ENCODE results near the gene AHNAK.
A peak's percentile ranks its signal among the peaks of the same experiment; 100 is the strongest.

Gene AHNAK

DNA sequence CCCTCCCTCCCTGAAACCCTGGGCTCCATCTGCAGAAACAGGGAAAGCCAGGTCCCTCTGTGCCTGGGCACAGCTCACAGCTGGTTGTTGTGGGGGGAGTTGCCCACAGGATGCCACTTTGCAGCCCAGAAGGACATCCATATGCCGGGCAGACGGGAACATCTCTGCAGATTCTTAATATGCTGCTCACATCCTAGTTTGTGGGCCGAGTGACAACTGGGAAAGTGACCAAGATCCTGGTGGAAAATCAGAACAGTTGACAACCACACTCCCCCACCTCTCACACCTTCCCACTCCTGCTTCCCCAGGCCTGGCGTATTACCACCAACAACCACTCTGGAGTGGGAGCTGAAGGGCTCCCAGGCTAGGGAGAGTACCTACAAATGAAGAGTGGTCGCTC lies 135.1 kb downstream of the AHNAK start:
- ChIA-PET CTCF (interaction anchor here (0.6 to 3.8 kb wide), 3 partner anchors 13 to 58 kb away, joined by 3 to 19 read pairs (median 13); no protein-coding TSS in a partner anchor), POLR2A (interaction anchor here (0.9 kb wide), 1 partner anchor 180 kb away, joined by 3 read pairs; the partner anchor contains the start of gene TUT1)
- TF ChIP-seq ZNF37A (tag by site-specific recombination; IDR thresholded peaks at IDR 0.05), result no peak
- peak; percentile 59; the same call in 1 of the 2 replicates for TF ChIP-seq PRDM10 (tag by site-specific recombination; IDR thresholded peaks at IDR 0.05)
- no peak overlapping the region for H3K27ac ChIP-seq (ENCODE audit: extremely low read depth, low read depth, low read length)
- H3K36me3 ChIP-seq (ENCODE audit: control insufficient read depth in 2 of 2, insufficient read depth in 1 of 2, low read length in 2 of 2), result no peaks in the 10 kb centered on the region
- H3K9me3 ChIP-seq (ENCODE audit: control insufficient read depth, insufficient read depth, low read depth, low read length), result no peaks in the 10 kb centered on the region
- H3K4me3 ChIP-seq (ENCODE audit: low read depth, low read length), result no peak overlapping the region
- no peaks in the 10 kb centered on the region for H3K4me1 ChIP-seq (ENCODE audit: control insufficient read depth, insufficient read depth, low read length)

- TF ChIP-seq TSHZ1 (tag by site-specific recombination; IDR thresholded peaks at IDR 0.05; ENCODE audit: borderline replicate concordance), result no peak
- no peak for TF ChIP-seq ZNF140 (tag by site-specific recombination; IDR thresholded peaks at IDR 0.05)
- TF ChIP-seq ZNF670 (tag by site-specific recombination; IDR thresholded peaks at IDR 0.05; ENCODE audit: low read depth), result no peak
- no peak for TF ChIP-seq ZNF510 (tag by site-specific recombination; IDR thresholded peaks at IDR 0.05; ENCODE audit: insufficient replicate concordance)
- TF ChIP-seq ZNF521 (tag by site-specific recombination; IDR thresholded peaks at IDR 0.05), result no peak
- TF ChIP-seq KLF9 (tag by site-specific recombination; IDR thresholded peaks at IDR 0.05; ENCODE audit: low read depth), result no peak
- no peak for TF ChIP-seq ZNF585B (tag by site-specific recombination; IDR thresholded peaks at IDR 0.05)
- TF ChIP-seq ZBTB44 (tag by site-specific recombination; IDR thresholded peaks at IDR 0.05), result no peak
- no peak for TF ChIP-seq ZFP3 (tag by site-specific recombination; IDR thresholded peaks at IDR 0.05; ENCODE audit: low read depth)
- no peak for TF ChIP-seq ZNF211 (tag by site-specific recombination; IDR thresholded peaks at IDR 0.05; ENCODE audit: low read depth)
- no peak for TF ChIP-seq ZNF626 (tag by site-specific recombination; IDR thresholded peaks at IDR 0.05)
- TF ChIP-seq ZFHX2 (tag by site-specific recombination; conservative IDR thresholded peaks at IDR 0.05), result no peak
- TF ChIP-seq, protein P1, sequence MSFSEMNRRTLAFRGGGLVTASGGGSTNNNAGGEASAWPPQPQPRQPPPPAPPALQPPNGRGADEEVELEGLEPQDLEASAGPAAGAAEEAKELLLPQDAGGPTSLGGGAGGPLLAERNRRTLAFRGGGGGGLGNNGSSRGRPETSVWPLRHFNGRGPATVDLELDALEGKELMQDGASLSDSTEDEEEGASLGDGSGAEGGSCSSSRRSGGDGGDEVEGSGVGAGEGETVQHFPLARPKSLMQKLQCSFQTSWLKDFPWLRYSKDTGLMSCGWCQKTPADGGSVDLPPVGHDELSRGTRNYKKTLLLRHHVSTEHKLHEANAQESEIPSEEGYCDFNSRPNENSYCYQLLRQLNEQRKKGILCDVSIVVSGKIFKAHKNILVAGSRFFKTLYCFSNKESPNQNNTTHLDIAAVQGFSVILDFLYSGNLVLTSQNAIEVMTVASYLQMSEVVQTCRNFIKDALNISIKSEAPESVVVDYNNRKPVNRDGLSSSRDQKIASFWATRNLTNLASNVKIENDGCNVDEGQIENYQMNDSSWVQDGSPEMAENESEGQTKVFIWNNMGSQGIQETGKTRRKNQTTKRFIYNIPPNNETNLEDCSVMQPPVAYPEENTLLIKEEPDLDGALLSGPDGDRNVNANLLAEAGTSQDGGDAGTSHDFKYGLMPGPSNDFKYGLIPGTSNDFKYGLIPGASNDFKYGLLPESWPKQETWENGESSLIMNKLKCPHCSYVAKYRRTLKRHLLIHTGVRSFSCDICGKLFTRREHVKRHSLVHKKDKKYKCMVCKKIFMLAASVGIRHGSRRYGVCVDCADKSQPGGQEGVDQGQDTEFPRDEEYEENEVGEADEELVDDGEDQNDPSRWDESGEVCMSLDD (tag by site-specific recombination; IDR thresholded peaks at IDR 0.05), result no peak
- no peak for TF ChIP-seq PRDM10 (tag by site-specific recombination; IDR thresholded peaks at IDR 0.05)
- TF ChIP-seq BCL11B (tag by site-specific recombination; IDR thresholded peaks at IDR 0.05; ENCODE audit: low read depth), result no peak
- no peak for TF ChIP-seq ZNF701 (tag by site-specific recombination; IDR thresholded peaks at IDR 0.05)
- TF ChIP-seq KLF7 (tag by site-specific recombination; IDR thresholded peaks at IDR 0.05; ENCODE audit: borderline replicate concordance), result no peak
- ChIA-PET CTCF (interaction anchor here (0.6 to 3.8 kb wide), 3 partner anchors 14 to 58 kb away, joined by 3 to 19 read pairs (median 13); no protein-coding TSS in a partner anchor), POLR2A (interaction anchor here (0.9 kb wide), 1 partner anchor 180 kb away, joined by 3 read pairs; the partner anchor contains the start of gene TUT1)
- Histone ChIP-seq H3K9me3 (ENCODE audit: control insufficient read depth, insufficient read depth, low read depth, low read length) (no peaks in the 10 kb centered on the region), H3K27ac (ENCODE audit: extremely low read depth, low read depth, low read length) (no peak overlapping the region), H3K36me3 (ENCODE audit: control insufficient read depth in 2 of 2, insufficient read depth in 1 of 2, low read length in 2 of 2) (no peaks in the 10 kb centered on the region), H3K4me3 (ENCODE audit: low read depth, low read length) (no peak overlapping the region), H3K4me1 (ENCODE audit: control insufficient read depth, insufficient read depth, low read length) (no peaks in the 10 kb centered on the region)
These were observed 135.6 kb downstream of the AHNAK start for GRCh38 chr11:62410972-62411371.

Data from HEK293 (cell line).